Measurements from ENCODE around the gene LRRC38. TPM values are rescaled to one million over a fixed set of nuclear protein-coding genes. Genes with fewer than 3 reads are reported as not detected.

LRRC38 gene
- total and polyA plus RNA-seq, 2 of the 8 experiments (the other 6 are each of a cell fraction or from before 2014, with no cell fraction given) = 0.17 to 0.63 TPM

DNA sequence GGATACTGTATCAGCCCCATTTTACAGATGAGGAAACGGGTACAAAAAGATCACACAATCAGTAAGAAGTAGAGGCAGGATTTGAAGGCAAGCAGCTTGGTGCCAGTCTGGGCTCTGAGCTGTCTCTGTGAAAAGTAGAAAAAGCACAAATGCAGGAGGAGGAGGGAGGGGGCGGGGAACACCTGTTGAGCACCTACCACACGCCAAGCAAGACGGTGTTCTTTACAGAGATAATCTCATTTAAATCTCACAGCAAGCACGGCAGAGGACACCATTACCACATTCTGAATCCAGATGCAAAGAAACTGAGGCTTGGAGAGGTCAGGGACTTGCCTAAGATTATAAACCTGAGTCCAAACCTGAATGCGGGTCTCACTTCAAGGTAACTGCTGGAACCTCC is 3.3 kb downstream of the LRRC38 start (continued):
- TF ChIP-seq, protein P1, sequence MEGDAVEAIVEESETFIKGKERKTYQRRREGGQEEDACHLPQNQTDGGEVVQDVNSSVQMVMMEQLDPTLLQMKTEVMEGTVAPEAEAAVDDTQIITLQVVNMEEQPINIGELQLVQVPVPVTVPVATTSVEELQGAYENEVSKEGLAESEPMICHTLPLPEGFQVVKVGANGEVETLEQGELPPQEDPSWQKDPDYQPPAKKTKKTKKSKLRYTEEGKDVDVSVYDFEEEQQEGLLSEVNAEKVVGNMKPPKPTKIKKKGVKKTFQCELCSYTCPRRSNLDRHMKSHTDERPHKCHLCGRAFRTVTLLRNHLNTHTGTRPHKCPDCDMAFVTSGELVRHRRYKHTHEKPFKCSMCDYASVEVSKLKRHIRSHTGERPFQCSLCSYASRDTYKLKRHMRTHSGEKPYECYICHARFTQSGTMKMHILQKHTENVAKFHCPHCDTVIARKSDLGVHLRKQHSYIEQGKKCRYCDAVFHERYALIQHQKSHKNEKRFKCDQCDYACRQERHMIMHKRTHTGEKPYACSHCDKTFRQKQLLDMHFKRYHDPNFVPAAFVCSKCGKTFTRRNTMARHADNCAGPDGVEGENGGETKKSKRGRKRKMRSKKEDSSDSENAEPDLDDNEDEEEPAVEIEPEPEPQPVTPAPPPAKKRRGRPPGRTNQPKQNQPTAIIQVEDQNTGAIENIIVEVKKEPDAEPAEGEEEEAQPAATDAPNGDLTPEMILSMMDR (IDR thresholded peaks at IDR 0.05; ENCODE audit: control extremely low read depth in 1 of 3, insufficient read depth in 1 of 3, low read depth in 1 of 3, low read length in 3 of 3) = no peak
